NCI-H345 treated with DMSO at 0.1 percent for 48 hours (cell line): Measurements from ENCODE around the gene LIN52.

Experiments used
- DNase-seq: peaks from one replicate; lab custom pipeline; 2025; ENCODE audit not compliant: unreplicated experiment; lab: John Stamatoyannopoulos, UW

The LIN52 gene

GRCh38 chr14:74190927-74191575 lies 106.3 kb downstream of the LIN52 start:
- DNase-seq = peak; percentile 12

DNA sequence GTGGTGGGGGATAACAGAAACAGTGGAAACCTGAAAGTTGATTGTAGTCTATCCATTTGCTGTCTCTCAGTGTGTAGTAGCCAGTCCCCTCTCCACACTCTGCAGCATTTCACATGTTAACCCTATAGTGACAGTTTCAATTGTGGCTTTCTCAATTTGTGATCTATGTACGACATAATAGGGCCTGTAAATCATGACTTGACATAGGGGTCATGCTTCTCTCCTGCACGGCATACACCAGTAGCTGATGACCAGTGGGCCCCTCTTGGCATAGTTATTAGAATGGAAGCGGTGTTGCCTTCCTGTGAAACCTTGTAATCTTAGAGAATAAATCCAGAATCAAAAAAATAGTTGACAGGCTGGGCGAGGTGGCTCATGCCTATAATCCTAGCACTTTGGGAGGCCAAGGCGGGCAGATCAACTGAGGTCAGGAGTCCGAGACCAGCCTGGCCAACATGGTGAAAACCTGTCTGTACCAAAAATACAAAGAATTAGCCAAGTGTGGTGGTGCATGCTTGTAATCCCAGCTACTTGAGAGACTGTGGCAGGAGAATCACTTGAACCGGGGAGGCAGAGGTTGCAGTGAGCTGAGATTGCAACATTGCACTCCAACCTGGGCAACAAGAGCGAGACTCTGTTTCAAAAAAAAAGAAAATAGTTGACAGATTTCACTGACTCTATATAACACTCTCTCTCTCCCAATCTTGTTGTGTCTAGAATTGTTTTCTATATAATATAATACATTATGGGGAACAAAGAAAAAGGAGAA lies 109.9 kb downstream of the LIN52 start:
- DNase-seq = no peak

GRCh38 chr14:74195623-74196022 lies 110.9 kb downstream of the LIN52 start:
- DNase-seq = no peak

- no peak for DNase-seq
Observed at GRCh38 chr14:74198441-74199234, 113.9 kb downstream of the LIN52 start.

DNA sequence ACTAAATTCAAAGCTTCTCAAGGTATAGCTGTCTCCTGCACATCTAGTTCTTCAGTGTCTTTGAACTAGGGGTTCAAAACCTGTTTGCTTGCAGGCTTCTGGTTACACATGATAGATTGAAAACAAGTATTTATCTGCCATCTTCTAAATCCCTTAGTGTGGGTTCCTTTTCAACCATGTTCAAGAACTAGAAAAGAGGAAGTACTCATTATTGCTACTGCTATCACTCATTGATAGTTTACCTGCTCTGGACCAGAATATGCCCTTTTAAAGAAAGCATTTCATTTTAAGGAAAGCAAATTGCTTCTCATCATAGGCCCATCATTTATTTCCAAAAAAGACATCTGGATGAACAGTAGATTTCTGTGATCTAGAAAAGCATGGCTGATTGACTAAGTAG lies 117.4 kb downstream of the LIN52 start:
- no peak for DNase-seq

GRCh38 chr14:74203639-74204038 lies 118.9 kb downstream of the LIN52 start:
- DNase-seq = no peak

DNA sequence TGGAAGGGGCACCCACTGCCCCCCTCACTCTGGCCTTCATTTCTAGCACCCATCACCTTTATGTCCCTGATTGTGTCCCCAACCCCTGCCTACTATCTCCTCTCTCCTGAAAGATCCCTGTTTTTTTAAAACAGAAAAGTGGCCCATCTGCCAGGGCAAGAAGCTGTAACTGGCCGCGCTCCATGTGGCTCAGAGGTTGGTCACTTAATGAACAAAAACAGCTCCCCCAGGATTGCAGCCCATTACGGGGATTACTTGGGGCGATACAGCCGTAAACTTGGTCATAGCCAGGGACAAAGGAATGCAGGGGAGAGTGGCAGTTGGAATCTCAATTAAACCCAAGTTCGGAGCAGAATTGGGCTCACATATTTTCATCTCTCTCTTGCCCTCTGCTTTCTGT lies 119.7 kb downstream of the LIN52 start:
- DNase-seq = no peak

GRCh38 chr14:74205882-74206281 lies 121.1 kb downstream of the LIN52 start:
- no peak for DNase-seq

DNA sequence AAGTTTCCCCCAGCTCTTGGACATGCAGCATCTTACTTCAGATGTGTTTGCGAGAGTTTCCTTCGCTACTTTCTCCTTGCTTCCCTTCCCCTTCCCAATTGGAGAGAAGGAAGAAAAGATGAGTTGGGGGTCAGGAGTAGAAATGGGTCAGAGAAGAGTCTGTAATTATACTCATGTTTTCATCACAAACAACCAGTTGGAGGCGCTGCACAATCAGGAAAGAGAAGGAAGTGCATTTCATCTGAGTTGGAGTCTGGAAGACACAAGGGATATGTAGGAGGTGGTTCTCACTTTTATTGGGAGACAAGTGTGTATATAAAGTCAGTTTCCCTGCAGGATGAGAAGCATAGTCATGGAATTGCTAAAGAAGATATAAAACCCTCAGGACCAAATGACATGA lies 123.2 kb downstream of the LIN52 start:
- DNase-seq = no peak

GRCh38 chr14:74208642-74209041 lies 123.9 kb downstream of the LIN52 start:
- DNase-seq = no peak

- DNase-seq = no peak
Observed at GRCh38 chr14:74211945-74212580, 127.3 kb downstream of the LIN52 start.

GRCh38 chr14:74213907-74214803 lies 129.4 kb downstream of the LIN52 start:
- DNase-seq = no peak

DNA sequence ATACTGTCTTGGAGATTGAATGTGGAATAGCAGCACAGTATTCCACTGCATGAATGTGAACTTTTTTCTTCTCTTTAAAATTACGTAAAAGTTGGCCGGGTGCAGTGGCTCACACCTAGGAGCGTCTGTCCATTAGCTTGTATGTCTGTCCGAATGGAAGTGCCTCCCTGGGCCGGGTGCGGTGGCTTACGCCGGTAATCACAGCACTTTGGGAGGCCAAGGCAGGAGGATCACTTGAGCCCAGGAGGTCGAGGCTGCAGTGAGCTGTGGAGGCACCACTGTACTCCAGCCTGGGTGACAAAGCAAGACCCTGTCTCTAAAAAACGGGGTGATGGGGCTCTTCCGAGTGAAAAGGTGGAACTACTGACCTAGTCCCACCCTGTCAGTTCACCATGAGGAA lies 131.9 kb downstream of the LIN52 start:
- no peak for DNase-seq

GRCh38 chr14:74217672-74218448 lies 133.1 kb downstream of the LIN52 start:
- DNase-seq = peak; percentile 42

DNA sequence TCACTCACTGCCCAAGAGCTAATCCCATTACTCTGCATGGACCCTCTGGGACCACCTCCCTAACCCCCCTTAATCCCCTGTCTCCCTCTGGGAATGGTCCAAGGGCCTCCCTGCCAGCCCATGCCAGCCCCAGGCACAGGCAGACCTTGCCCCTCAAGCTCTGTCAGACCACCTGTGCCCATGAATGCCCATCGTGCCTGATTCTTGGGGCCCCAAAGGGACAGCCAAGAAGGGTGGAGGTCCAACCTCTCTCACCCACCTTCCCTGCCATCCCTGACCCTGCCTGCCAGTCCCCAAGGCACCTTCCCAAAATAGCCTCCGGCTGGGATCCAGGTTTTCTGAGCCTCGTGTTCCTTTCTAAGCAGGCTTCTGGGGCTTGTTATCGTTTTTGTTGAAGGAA lies 133.7 kb downstream of the LIN52 start:
- DNase-seq = no peak

- no peak for DNase-seq
Observed at GRCh38 chr14:74219277-74220205, 134.8 kb downstream of the LIN52 start.

DNA sequence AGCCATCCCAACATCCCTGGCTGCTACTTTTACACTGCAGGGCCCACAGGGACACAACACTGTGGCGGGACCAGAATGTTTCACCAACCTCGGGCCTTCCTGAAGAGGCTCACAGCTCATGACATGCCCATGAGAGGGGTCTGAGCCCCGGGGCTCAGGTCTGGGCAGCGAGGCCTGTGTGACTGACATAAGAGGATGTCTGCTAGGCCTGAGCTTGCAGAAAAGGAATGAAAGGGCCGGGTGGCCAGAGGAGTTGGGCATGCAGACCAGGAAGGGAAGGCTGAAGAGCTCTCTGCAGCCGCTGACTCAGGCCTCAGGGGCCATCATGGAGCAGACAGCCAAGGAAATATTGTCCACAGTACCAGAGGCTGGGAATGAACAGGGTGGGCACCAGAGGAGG lies 136.2 kb downstream of the LIN52 start:
- no peak for DNase-seq

DNA sequence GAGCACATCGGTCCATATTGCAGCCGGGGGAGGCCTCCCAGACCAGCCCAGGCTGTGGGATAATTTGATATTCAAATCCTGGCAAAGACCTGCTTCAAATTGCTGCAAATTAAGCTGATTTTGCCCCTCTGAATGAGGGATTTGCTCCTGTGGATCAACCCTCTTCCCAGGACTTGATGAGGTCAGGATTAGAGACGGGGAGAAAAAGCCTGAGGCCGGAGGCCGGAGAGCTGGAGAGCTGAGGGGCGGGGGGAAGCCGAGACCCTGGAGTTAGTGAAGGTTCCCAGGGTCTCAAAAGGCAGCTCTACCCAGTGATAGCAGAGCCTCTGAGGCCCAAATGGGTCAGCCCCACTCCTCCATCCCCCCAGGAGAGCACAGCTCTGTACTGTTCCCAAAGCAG lies 137.0 kb downstream of the LIN52 start:
- no peak for DNase-seq

DNA sequence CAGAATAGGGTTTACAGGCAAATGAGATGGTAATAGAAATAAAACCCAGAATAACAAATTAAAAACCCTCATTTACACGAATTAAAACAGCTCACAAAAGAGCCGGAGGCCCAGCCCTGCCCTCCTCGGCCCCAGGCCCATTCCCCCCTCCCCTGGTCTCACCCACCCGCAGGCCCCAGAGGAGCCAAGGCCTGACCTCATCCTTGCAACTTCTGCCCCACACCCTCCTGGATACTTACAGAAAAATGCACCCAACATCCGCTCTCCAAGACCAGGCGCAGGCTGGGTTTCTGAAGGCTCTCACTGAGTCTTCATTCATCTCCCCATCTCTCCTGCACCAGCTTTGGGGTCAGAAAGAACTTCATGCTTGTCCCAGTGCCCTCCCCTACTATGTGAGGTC lies 138.3 kb downstream of the LIN52 start:
- DNase-seq = no peak
